SKM-1 treated with dmso at 0.1 percent for 144 hours (cell line): Measurements from ENCODE around the gene RPS6KA5.
"Not testable (repeated sequence)": the region's sequence is repeated elsewhere in the genome, so short reads cannot be mapped to it uniquely, and the experiment has no call there.

Experiments used
- DNase-seq: peaks from one replicate; lab custom pipeline; 2025; ENCODE audit not compliant: unreplicated experiment; lab: John Stamatoyannopoulos, UW

Gene RPS6KA5

GRCh38 chr14:91029456-91030217 lies 30.8 kb downstream of the RPS6KA5 start:
- no peak for DNase-seq

GRCh38 chr14:91027561-91027960 lies 32.9 kb downstream of the RPS6KA5 start:
- DNase-seq, result no peak

- not testable (repeated sequence) for DNase-seq
Observed at GRCh38 chr14:91022622-91023028, 37.8 kb downstream of the RPS6KA5 start.

- DNase-seq, result no peak
Observed at GRCh38 chr14:91021991-91022621, 38.3 kb downstream of the RPS6KA5 start.

GRCh38 chr14:91021115-91021514 lies 39.3 kb downstream of the RPS6KA5 start:
- DNase-seq, result no peak

GRCh38 chr14:91019673-91020072 lies 40.8 kb downstream of the RPS6KA5 start:
- DNase-seq, result no peak

- no peak for DNase-seq
Observed at GRCh38 chr14:91018481-91018880, 42.0 kb downstream of the RPS6KA5 start.

GRCh38 chr14:91016800-91017410 lies 43.5 kb downstream of the RPS6KA5 start:
- DNase-seq, result no peak

GRCh38 chr14:91015435-91015834 lies 45.0 kb downstream of the RPS6KA5 start:
- DNase-seq, result no peak

GRCh38 chr14:91012045-91012444 lies 48.4 kb downstream of the RPS6KA5 start:
- DNase-seq, result no peak

GRCh38 chr14:91010153-91010533 lies 50.3 kb downstream of the RPS6KA5 start:
- DNase-seq, result no peak

- peak; percentile 87 for DNase-seq
Observed at GRCh38 chr14:91009501-91010152, 50.8 kb downstream of the RPS6KA5 start.

GRCh38 chr14:91008759-91009409 lies 51.6 kb downstream of the RPS6KA5 start:
- no peak for DNase-seq

- DNase-seq, result no peak
Observed at GRCh38 chr14:91005716-91006115, 54.7 kb downstream of the RPS6KA5 start.

- no peak for DNase-seq
Observed at GRCh38 chr14:91004987-91005386, 55.5 kb downstream of the RPS6KA5 start.

GRCh38 chr14:90999299-90999698 lies 61.1 kb downstream of the RPS6KA5 start:
- DNase-seq, result no peak

- no peak for DNase-seq
Observed at GRCh38 chr14:90996967-90997366, 63.5 kb downstream of the RPS6KA5 start.

- no peak for DNase-seq
Observed at GRCh38 chr14:90995785-90996184, 64.7 kb downstream of the RPS6KA5 start.

- no peak for DNase-seq
Observed at GRCh38 chr14:90993792-90994191, 66.6 kb downstream of the RPS6KA5 start.

- DNase-seq, result no peak
Observed at GRCh38 chr14:90991690-90992443, 68.6 kb downstream of the RPS6KA5 start.
